H9 (cell line): Measurements from ENCODE around the gene OIP5. TPM values are rescaled to one million over a fixed set of nuclear protein-coding genes. Genes with fewer than 3 reads are reported as not detected.

Experiments used
- DNase-seq: peaks from one replicate; pipeline ENCODE4 v3.0.0-alpha.2; 2017
- H2AFZ ChIP-seq: one replicate; pipeline ENCODE4 v1.6.1; 2013; ENCODE audit warnings: mild to moderate bottlenecking, low read length, control low read depth, moderate library complexity
- H2AK5ac ChIP-seq: 2 replicates; pipeline ENCODE4 v1.6.1; 2013; ENCODE audit warnings: low read length, control low read depth, mixed read lengths; ENCODE audit not compliant: insufficient read length
- H2BK120ac ChIP-seq: one replicate; pipeline ENCODE4 v1.6.1; 2013; ENCODE audit warnings: low read depth, mild to moderate bottlenecking, low read length, control low read depth, inconsistent platforms; ENCODE audit not compliant: poor library complexity, severe bottlenecking
- H2BK12ac ChIP-seq: 2 replicates; pipeline ENCODE4 v1.6.1; 2013; ENCODE audit warnings: low read length, control low read depth, mixed read lengths, low read depth; ENCODE audit not compliant: insufficient read length
- H2BK15ac ChIP-seq: 2 replicates; pipeline ENCODE4 v1.6.1; 2013; ENCODE audit warnings: low read depth, low read length, control low read depth
- H2BK20ac ChIP-seq: one replicate; pipeline ENCODE4 v1.6.1; 2013; ENCODE audit warnings: low read depth, mild to moderate bottlenecking, low read length, control low read depth, inconsistent platforms; ENCODE audit not compliant: poor library complexity, severe bottlenecking
- H2BK5ac ChIP-seq: 2 replicates; pipeline ENCODE4 v1.6.1; 2013; ENCODE audit warnings: low read length, control low read depth, mixed read lengths; ENCODE audit not compliant: insufficient read length
- H3K14ac ChIP-seq: 2 replicates; pipeline ENCODE4 v1.6.1; 2013; ENCODE audit warnings: low read length, control low read depth; ENCODE audit not compliant: insufficient read depth
- H3K18ac ChIP-seq: 2 replicates; pipeline ENCODE4 v1.6.1; 2013; ENCODE audit warnings: low read depth, mild to moderate bottlenecking, mixed read lengths, low read length, control low read depth; ENCODE audit not compliant: insufficient read length
- H3K23ac ChIP-seq: 2 replicates; pipeline ENCODE4 v1.6.1; 2013; ENCODE audit warnings: low read length, control low read depth, mixed read lengths, low read depth; ENCODE audit not compliant: insufficient read length
- H3K23me2 ChIP-seq: 2 replicates; pipeline ENCODE4 v1.6.1; 2013; ENCODE audit warnings: low read depth, mild to moderate bottlenecking, mixed read lengths, low read length, control low read depth; ENCODE audit not compliant: insufficient read length, poor library complexity, severe bottlenecking
- H3K27ac ChIP-seq: 2 replicates; pipeline ENCODE4 v1.5.1; 2013; ENCODE audit warnings: low read length, control low read depth, mixed read lengths, low read depth; ENCODE audit not compliant: insufficient read length
- H3K27me3 ChIP-seq: 2 replicates; pipeline ENCODE4 v1.6.1; 2013; ENCODE audit warnings: low read length, control low read depth, inconsistent platforms; ENCODE audit not compliant: insufficient read depth
- H3K4ac ChIP-seq: 2 replicates; pipeline ENCODE4 v1.6.1; 2013; ENCODE audit warnings: low read depth, mild to moderate bottlenecking, control low read depth, inconsistent platforms, low read length, moderate library complexity
- H3K4me1 ChIP-seq: 2 replicates; pipeline ENCODE4 v1.6.1; 2013; ENCODE audit warnings: low read length, control low read depth, inconsistent platforms; ENCODE audit not compliant: insufficient read depth
- H3K4me2 ChIP-seq: 2 replicates; pipeline ENCODE4 v1.6.1; 2013; ENCODE audit warnings: low read length, control low read depth, mixed read lengths; ENCODE audit not compliant: insufficient read length, insufficient read depth
- H3K56ac ChIP-seq: 2 replicates; pipeline ENCODE4 v1.6.1; 2013; ENCODE audit warnings: low read depth, mild to moderate bottlenecking, mixed read lengths, low read length, control low read depth; ENCODE audit not compliant: insufficient read length
- H3K79me1 ChIP-seq: 2 replicates; pipeline ENCODE4 v1.6.1; 2013; ENCODE audit warnings: low read depth, mild to moderate bottlenecking, moderate library complexity, low read length, control low read depth, inconsistent platforms; ENCODE audit not compliant: insufficient read depth, poor library complexity, severe bottlenecking
- H3K79me2 ChIP-seq: 2 replicates; pipeline ENCODE4 v1.6.1; 2013; ENCODE audit warnings: low read length, control low read depth, inconsistent platforms; ENCODE audit not compliant: insufficient read depth
- H3K9ac ChIP-seq: 2 replicates; pipeline ENCODE4 v1.6.1; 2013; ENCODE audit warnings: low read length, control low read depth, mixed read lengths; ENCODE audit not compliant: insufficient read length; ENCODE audit errors: extremely low read depth
- H3K9me3 ChIP-seq: one replicate; pipeline ENCODE4 v1.6.1; 2013; ENCODE audit warnings: low read depth, low read length, inconsistent platforms; ENCODE audit not compliant: control insufficient read depth
- H3T11ph ChIP-seq: one replicate; pipeline ENCODE4 v1.6.1; 2013; ENCODE audit warnings: mild to moderate bottlenecking, low read length, control low read depth, inconsistent platforms
- H4K20me1 ChIP-seq: one replicate; pipeline ENCODE4 v1.6.1; 2013; ENCODE audit not compliant: control insufficient read depth, insufficient read length, insufficient read depth
- H4K5ac ChIP-seq: 2 replicates; pipeline ENCODE4 v1.6.1; 2013; ENCODE audit warnings: low read depth, mild to moderate bottlenecking, mixed read lengths, low read length, control low read depth; ENCODE audit not compliant: insufficient read length
- H4K8ac ChIP-seq: replicated peaks from 2 replicates; pipeline ENCODE4 v1.6.1; 2013; ENCODE audit warnings: low read length, control low read depth, mixed read lengths, low read depth; ENCODE audit not compliant: insufficient read length
- H4K91ac ChIP-seq: 2 replicates; pipeline ENCODE4 v1.6.1; 2013; ENCODE audit warnings: low read depth, mild to moderate bottlenecking, moderate library complexity, mixed read lengths, low read length, control low read depth; ENCODE audit not compliant: insufficient read length
- H3K27ac Mint-ChIP-seq, 3 experiments: 2 replicates in 2 of 3; 3 replicates in 1 of 3; pipeline ENCODE4 v1.8.0; 2020 to 2021; ENCODE audit warnings: mixed read lengths in 3 of 3, mild to moderate bottlenecking in 1 of 3, moderate library complexity in 1 of 3
- H3K27me3 Mint-ChIP-seq: 2 replicates; pipeline ENCODE4 v1.8.0; 2021; ENCODE audit warnings: low read depth, mild to moderate bottlenecking, moderate library complexity, mixed read lengths
- H3K36me3 Mint-ChIP-seq, 3 experiments: 2 replicates in 2 of 3; 3 replicates in 1 of 3; pipeline ENCODE4 v1.8.0; 2020 to 2021; ENCODE audit warnings: low read depth in 3 of 3, mixed read lengths in 3 of 3; ENCODE audit not compliant: insufficient read depth in 1 of 3
- H3K4me1 Mint-ChIP-seq, 2 experiments: 2 replicates each; pipeline ENCODE4 v1.8.0; 2020; ENCODE audit warnings: mixed read lengths in 2 of 2
- H3K4me3 Mint-ChIP-seq, 2 experiments: 2 replicates in 1 of 2; 3 replicates in 1 of 2; pipeline ENCODE4 v1.8.0; 2020 to 2021; ENCODE audit warnings: mild to moderate bottlenecking in 2 of 2, mixed read lengths in 2 of 2, moderate library complexity in 1 of 2
- H3K9me3 Mint-ChIP-seq, 2 experiments: 2 replicates in 1 of 2; 3 replicates in 1 of 2; pipeline ENCODE4 v1.8.0; 2020; ENCODE audit warnings: mild to moderate bottlenecking in 2 of 2, mixed read lengths in 2 of 2, moderate library complexity in 1 of 2
- WGBS: extraction: QIAGEN DNeasy Blood & Tissue Kit; methylation state at CpG from one replicate; pipeline ENCODE4 v1.1.7; 2013; ENCODE audit warnings: missing lambda C conversion rate, low lambda C conversion rate, mixed read lengths; ENCODE audit not compliant: insufficient read length; ENCODE audit errors: extremely low coverage; 5-methylcytosine and 5-hydroxymethylcytosine counted together
- total RNA-seq: library from RNA; stranded (reverse); gene quantifications from 2 replicates; pipeline ENCODE4 v1.2.1, GENCODE V29; 2021
- TF ChIP-seq, protein P1 (sequence below): fragments of 200-600 bp; sonication (generic); conservative IDR thresholded peaks from 3 replicates; pipeline ENCODE4 v1.8.0; 2021; ENCODE audit warnings: antibody characterized with exemption, mild to moderate bottlenecking

The OIP5 gene
- total RNA-seq, 1 experiment from 2014 or later, result 30.9 TPM

DNA sequence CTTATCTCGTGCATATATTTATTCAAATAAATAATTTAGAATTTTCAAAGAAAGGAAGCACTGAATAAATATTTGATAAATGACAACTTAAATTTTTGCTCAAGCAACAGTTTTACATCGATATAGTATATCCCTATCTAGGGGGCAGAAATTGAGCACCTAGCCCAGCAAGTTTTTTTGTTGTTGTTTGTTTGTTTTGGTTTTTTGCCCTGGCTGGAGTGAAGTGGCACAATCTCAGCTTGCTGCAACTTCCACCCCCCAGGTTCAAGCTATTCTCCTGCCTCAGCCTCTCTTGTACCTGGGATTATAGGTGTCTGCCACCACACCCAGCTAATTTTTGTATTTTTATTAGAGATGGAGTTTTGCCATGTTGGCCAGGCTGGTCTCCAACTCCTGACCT, 42.4 kb downstream of the OIP5 start:
- Mint-ChIP-seq H3K36me3 (peaks cover 44 to 71% (median 59%) of the 10 kb centered on the region in 3 experiments), H3K9me3 (no peaks in the 10 kb centered on the region), H3K4me1 (peaks cover 10 to 13% of the 10 kb centered on the region in 2 experiments), H3K27me3 (no peaks in the 10 kb centered on the region), H3K4me3 (no peak overlapping the region), H3K27ac (no peak overlapping the region)
- H4K91ac ChIP-seq, result no peak overlapping the region
- H4K20me1 ChIP-seq, result no peaks in the 10 kb centered on the region
- no peak overlapping the region for H2BK5ac ChIP-seq
- WGBS, result no CpG with 5 or more reads among the region's 2 CpGs
- H2BK12ac ChIP-seq, result no peak overlapping the region
- TF ChIP-seq, protein P1, sequence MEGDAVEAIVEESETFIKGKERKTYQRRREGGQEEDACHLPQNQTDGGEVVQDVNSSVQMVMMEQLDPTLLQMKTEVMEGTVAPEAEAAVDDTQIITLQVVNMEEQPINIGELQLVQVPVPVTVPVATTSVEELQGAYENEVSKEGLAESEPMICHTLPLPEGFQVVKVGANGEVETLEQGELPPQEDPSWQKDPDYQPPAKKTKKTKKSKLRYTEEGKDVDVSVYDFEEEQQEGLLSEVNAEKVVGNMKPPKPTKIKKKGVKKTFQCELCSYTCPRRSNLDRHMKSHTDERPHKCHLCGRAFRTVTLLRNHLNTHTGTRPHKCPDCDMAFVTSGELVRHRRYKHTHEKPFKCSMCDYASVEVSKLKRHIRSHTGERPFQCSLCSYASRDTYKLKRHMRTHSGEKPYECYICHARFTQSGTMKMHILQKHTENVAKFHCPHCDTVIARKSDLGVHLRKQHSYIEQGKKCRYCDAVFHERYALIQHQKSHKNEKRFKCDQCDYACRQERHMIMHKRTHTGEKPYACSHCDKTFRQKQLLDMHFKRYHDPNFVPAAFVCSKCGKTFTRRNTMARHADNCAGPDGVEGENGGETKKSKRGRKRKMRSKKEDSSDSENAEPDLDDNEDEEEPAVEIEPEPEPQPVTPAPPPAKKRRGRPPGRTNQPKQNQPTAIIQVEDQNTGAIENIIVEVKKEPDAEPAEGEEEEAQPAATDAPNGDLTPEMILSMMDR, result no peak
- no peak overlapping the region for H3K23ac ChIP-seq
- H3K27me3 ChIP-seq, result no peaks in the 10 kb centered on the region
- H3K4me2 ChIP-seq, result no peak overlapping the region
- H2BK15ac ChIP-seq, result no peak overlapping the region
- H3K56ac ChIP-seq, result no peak overlapping the region
- H3K79me2 ChIP-seq, result no peaks in the 10 kb centered on the region; the same call in none of the 2 replicates
- H4K8ac ChIP-seq, result no peak overlapping the region
- DNase-seq, result no peak
- no peak overlapping the region for H3T11ph ChIP-seq
- H3K4ac ChIP-seq, result no peak overlapping the region
- peaks cover 2% of the 10 kb centered on the region; the same call in 1 of the 2 replicates for H3K4me1 ChIP-seq
- H2BK20ac ChIP-seq, result no peak overlapping the region
- no peak overlapping the region for H2AFZ ChIP-seq
- H3K14ac ChIP-seq, result no peak overlapping the region
- H2BK120ac ChIP-seq, result no peak overlapping the region
- no peak overlapping the region for H4K5ac ChIP-seq
- H3K9me3 ChIP-seq, result no peaks in the 10 kb centered on the region
- H3K27ac ChIP-seq, result no peak overlapping the region
- H3K9ac ChIP-seq, result no peak overlapping the region
- peaks cover 13% of the 10 kb centered on the region for H3K79me1 ChIP-seq
- H3K23me2 ChIP-seq, result peaks cover 4% of the 10 kb centered on the region
- no peak overlapping the region for H2AK5ac ChIP-seq
- H3K18ac ChIP-seq, result no peak overlapping the region
